Amniotic stem cell (primary cell): ENCODE measurements around the gene TMEM175.

Experiments used
- DNase-seq: peaks from one replicate; lab custom pipeline; 2025; lab: John Stamatoyannopoulos, UW

The TMEM175 gene

GRCh38 chr4:947491-947971, 15.3 kb downstream of the TMEM175 start:
- DNase-seq, result no peak

GRCh38 chr4:948101-948935, 16.1 kb downstream of the TMEM175 start:
- no peak for DNase-seq

- no peak for DNase-seq
Observed at GRCh38 chr4:948936-949300, 16.7 kb downstream of the TMEM175 start.

GRCh38 chr4:949656-950055, 17.4 kb downstream of the TMEM175 start:
- no peak for DNase-seq

- DNase-seq, result no peak
Observed at GRCh38 chr4:950136-951020, 18.1 kb downstream of the TMEM175 start.

GRCh38 chr4:951186-951585, 18.9 kb downstream of the TMEM175 start:
- no peak for DNase-seq

- no peak for DNase-seq
Observed at GRCh38 chr4:951594-952468, 19.6 kb downstream of the TMEM175 start.

- no peak for DNase-seq
Observed at GRCh38 chr4:952881-953573, 20.8 kb downstream of the TMEM175 start.

- no peak for DNase-seq
Observed at GRCh38 chr4:953574-953915, 21.3 kb downstream of the TMEM175 start.

- DNase-seq, result no peak
Observed at GRCh38 chr4:954211-955020, 22.2 kb downstream of the TMEM175 start.

GRCh38 chr4:955161-955921, 23.1 kb downstream of the TMEM175 start:
- no peak for DNase-seq

- no peak for DNase-seq
Observed at GRCh38 chr4:955931-956381, 23.7 kb downstream of the TMEM175 start.

- DNase-seq, result no peak
Observed at GRCh38 chr4:956531-957230, 24.4 kb downstream of the TMEM175 start.

GRCh38 chr4:957231-957580, 24.9 kb downstream of the TMEM175 start:
- DNase-seq, result no peak

GRCh38 chr4:957581-958313, 25.5 kb downstream of the TMEM175 start:
- no peak for DNase-seq

GRCh38 chr4:958314-958665, 26.0 kb downstream of the TMEM175 start:
- no peak for DNase-seq

GRCh38 chr4:958696-959337, 26.6 kb downstream of the TMEM175 start:
- DNase-seq, result no peak
